ENCODE results near the gene TUT4.

DNA sequence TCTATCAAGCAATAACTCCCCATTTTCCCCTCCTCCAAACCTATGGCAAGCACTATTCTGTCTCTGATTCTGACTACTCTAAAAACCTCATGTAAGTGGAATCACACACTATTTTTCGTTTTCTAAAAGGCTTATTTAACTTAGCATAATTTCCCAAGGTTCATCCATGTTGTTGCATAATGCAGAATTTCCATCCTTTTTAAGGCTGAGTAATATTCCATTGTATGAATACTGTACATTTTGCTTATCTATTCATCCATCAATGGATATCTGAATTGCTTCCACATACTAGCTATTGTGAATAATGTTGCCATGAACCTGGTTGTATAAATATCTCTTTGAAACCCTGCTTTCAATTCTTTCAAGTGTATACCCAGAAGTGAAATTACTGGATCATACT is 48.2 kb downstream of the TUT4 start:
- TF ChIP-seq, protein P1, sequence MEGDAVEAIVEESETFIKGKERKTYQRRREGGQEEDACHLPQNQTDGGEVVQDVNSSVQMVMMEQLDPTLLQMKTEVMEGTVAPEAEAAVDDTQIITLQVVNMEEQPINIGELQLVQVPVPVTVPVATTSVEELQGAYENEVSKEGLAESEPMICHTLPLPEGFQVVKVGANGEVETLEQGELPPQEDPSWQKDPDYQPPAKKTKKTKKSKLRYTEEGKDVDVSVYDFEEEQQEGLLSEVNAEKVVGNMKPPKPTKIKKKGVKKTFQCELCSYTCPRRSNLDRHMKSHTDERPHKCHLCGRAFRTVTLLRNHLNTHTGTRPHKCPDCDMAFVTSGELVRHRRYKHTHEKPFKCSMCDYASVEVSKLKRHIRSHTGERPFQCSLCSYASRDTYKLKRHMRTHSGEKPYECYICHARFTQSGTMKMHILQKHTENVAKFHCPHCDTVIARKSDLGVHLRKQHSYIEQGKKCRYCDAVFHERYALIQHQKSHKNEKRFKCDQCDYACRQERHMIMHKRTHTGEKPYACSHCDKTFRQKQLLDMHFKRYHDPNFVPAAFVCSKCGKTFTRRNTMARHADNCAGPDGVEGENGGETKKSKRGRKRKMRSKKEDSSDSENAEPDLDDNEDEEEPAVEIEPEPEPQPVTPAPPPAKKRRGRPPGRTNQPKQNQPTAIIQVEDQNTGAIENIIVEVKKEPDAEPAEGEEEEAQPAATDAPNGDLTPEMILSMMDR (IDR thresholded peaks at IDR 0.05): no peak
- no peak for TF ChIP-seq POLR2A (IDR thresholded peaks at IDR 0.05)
